ENCODE results near the gene ARHGEF4. TPM values are rescaled to one million over a fixed set of nuclear protein-coding genes. Genes with fewer than 3 reads are reported as not detected.

Gene ARHGEF4
- total and polyA plus RNA-seq, 10 of the 15 experiments (the other 5 are each of a cell fraction or from before 2014, with no cell fraction given): 0.02 to 0.24 (median 0.16) TPM; not detected in 6

DNA sequence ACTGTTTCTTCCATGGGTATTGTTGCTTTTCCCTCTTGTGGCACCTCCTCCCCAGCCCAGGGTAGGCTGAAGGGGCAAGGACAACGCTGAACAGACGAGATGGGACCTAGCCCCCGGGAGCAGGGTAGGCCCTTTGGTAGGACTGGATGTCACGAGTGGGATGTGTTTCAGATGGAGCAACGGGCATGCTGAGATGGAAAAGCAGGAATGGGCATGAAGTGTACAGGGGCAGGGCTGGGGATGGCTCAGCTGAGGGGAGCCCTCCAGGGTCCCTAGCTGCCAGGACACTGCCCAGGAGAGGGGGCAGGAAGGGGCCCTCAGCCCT lies 33.4 kb downstream of the ARHGEF4 start (continued):
- TF ChIP-seq, protein P1, sequence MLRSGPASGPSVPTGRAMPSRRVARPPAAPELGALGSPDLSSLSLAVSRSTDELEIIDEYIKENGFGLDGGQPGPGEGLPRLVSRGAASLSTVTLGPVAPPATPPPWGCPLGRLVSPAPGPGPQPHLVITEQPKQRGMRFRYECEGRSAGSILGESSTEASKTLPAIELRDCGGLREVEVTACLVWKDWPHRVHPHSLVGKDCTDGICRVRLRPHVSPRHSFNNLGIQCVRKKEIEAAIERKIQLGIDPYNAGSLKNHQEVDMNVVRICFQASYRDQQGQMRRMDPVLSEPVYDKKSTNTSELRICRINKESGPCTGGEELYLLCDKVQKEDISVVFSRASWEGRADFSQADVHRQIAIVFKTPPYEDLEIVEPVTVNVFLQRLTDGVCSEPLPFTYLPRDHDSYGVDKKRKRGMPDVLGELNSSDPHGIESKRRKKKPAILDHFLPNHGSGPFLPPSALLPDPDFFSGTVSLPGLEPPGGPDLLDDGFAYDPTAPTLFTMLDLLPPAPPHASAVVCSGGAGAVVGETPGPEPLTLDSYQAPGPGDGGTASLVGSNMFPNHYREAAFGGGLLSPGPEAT (IDR thresholded peaks at IDR 0.05; ENCODE audit: low read depth): no peak
- no peak for TF ChIP-seq MYC (IDR thresholded peaks at IDR 0.05; ENCODE audit: insufficient read depth, insufficient read length, insufficient replicate concordance, low read length, severe bottlenecking)
- TF ChIP-seq CHD2 (IDR thresholded peaks at IDR 0.05; ENCODE audit: borderline replicate concordance, low read depth, low read length): no peak

DNA sequence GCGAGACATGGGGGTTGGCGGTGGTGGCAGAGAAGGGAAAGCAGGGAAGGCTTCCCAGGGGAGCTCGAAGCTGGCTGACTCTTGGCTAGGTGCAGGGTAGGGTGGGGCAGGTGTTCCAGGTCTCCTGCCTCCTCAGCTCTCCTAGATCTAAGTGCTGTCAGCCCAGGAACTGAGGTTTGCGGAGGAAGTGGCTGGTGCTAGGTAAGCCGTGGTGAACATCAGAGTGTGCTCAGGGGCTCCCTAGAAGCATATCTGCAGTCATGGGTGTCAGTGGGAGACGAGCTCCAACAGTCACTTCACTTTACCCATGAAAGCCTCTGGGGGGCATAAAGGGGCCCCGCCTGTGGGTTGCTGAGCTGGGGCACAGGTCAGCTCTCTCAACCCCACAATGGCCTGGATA lies 34.1 kb downstream of the ARHGEF4 start:
- CTCF ChIA-PET: interaction anchor here (11.5 kb wide), 1 partner anchor 71 kb away, joined by 265 read pairs; no protein-coding TSS in a partner anchor
- RAD21 ChIA-PET (ENCODE audit: unreplicated experiment): interaction anchor here (0.6 to 5.7 kb wide), 4 partner anchors 55 to 126 kb away, joined by 3 to 60 read pairs (median 10); no protein-coding TSS in a partner anchor
- Histone ChIP-seq H3K27me3 (replicated peaks in 1 of 2; ENCODE audit: control insufficient read depth in 2 of 2, insufficient read depth in 2 of 2, low read length in 1 of 2) (peaks cover 0 to 1% of the 10 kb centered on the region in 2 experiments; a peak in 2 of 4 replicates), H4K20me1 (ENCODE audit: control insufficient read depth, insufficient read depth) (no peaks in the 10 kb centered on the region), H3K27ac (ENCODE audit: control insufficient read depth, insufficient read depth) (no peak overlapping the region), H3K9ac (ENCODE audit: control insufficient read depth, insufficient read depth, low read length) (no peak overlapping the region), H3K36me3 (ENCODE audit: control insufficient read depth in 2 of 2, insufficient read depth in 2 of 2, low read length in 1 of 2) (no peaks in the 10 kb centered on the region), H3K9me3 (replicated peaks; ENCODE audit: control insufficient read depth, insufficient read depth, low read length) (no peaks in the 10 kb centered on the region), H2AFZ (ENCODE audit: control insufficient read depth, low read depth, low read length) (no peak overlapping the region), H3K4me1 (ENCODE audit: control insufficient read depth, insufficient read depth, low read length) (no peaks in the 10 kb centered on the region), H3K4me3 (no peak overlapping the region), H3K4me2 (ENCODE audit: control insufficient read depth, insufficient read depth) (no peak overlapping the region), H3K79me2 (ENCODE audit: control insufficient read depth, insufficient read depth, low read length) (no peaks in the 10 kb centered on the region)
- 22% methylated on average over 7 of the region's 7 CpGs for WGBS (ENCODE audit: insufficient coverage, insufficient replicate concordance, low lambda C conversion rate, missing lambda C conversion rate)
- SMC1A ChIA-PET (ENCODE audit: uncharacterized antibody, unreplicated experiment): interaction anchor here (1.0 to 3.4 kb wide), 2 partner anchors 50 to 71 kb away, joined by 4 to 22 read pairs; no protein-coding TSS in a partner anchor
- TF ChIP-seq EZH2 (IDR thresholded peaks at IDR 0.05; ENCODE audit: borderline replicate concordance, control insufficient read depth, low read depth, low read length) (no peak), RELA (IDR thresholded peaks at IDR 0.05; ENCODE audit: borderline replicate concordance, partially characterized antibody) (no peak), BHLHE40 (IDR thresholded peaks at IDR 0.05; ENCODE audit: borderline replicate concordance in 1 of 2, low read depth in 2 of 2, low read length in 1 of 2) (no peak), CHD4 (IDR thresholded peaks at IDR 0.05) (no peak), ZSCAN29 (IDR thresholded peaks at IDR 0.05) (no peak), RBBP5 (conservative IDR thresholded peaks at IDR 0.05) (no peak), TCF12 (IDR thresholded peaks at IDR 0.05; ENCODE audit: low read depth, low read length) (no peak), JUNB (IDR thresholded peaks at IDR 0.05) (no peak), CEBPB (IDR thresholded peaks at IDR 0.05; ENCODE audit: borderline replicate concordance in 1 of 2, low read depth in 2 of 2, low read length in 2 of 2) (no peak), CREM (IDR thresholded peaks at IDR 0.05; ENCODE audit: low read depth) (no peak), MXI1 (IDR thresholded peaks at IDR 0.05; ENCODE audit: low read depth, low read length) (no peak), HDAC2 (IDR thresholded peaks at IDR 0.05) (no peak), CHD2 (IDR thresholded peaks at IDR 0.05; ENCODE audit: borderline replicate concordance, low read depth, low read length) (no peak), CBX3 (IDR thresholded peaks at IDR 0.05; ENCODE audit: borderline replicate concordance, low read depth) (no peak), SMARCA5 (IDR thresholded peaks at IDR 0.05) (no peak), CBFB (IDR thresholded peaks at IDR 0.05; ENCODE audit: low read depth) (no peak)
- TF ChIP-seq, protein P2, sequence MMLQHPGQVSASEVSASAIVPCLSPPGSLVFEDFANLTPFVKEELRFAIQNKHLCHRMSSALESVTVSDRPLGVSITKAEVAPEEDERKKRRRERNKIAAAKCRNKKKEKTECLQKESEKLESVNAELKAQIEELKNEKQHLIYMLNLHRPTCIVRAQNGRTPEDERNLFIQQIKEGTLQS (IDR thresholded peaks at IDR 0.05; ENCODE audit: borderline replicate concordance, extremely low read depth, low read depth, low read length): no peak
- TF ChIP-seq, protein P3, sequence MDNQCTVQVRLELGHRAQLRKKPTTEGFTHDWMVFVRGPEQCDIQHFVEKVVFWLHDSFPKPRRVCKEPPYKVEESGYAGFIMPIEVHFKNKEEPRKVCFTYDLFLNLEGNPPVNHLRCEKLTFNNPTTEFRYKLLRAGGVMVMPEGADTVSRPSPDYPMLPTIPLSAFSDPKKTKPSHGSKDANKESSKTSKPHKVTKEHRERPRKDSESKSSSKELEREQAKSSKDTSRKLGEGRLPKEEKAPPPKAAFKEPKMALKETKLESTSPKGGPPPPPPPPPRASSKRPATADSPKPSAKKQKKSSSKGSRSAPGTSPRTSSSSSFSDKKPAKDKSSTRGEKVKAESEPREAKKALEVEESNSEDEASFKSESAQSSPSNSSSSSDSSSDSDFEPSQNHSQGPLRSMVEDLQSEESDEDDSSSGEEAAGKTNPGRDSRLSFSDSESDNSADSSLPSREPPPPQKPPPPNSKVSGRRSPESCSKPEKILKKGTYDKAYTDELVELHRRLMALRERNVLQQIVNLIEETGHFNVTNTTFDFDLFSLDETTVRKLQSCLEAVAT (IDR thresholded peaks at IDR 0.05): no peak
- no peak for ATAC-seq
- in situ Hi-C loops (cut with MboI): loop anchor here (5.0 kb wide), 1 partner anchor 68 kb away; no protein-coding TSS in a partner anchor
- DNase-seq (ENCODE audit: low read depth, low spot score): no peak
- FAIRE-seq: no peak
- intact Hi-C loops (cut with micrococcal nuclease; ENCODE audit: unreplicated experiment): no loop called here
- BruUV-seq (replicated peaks): no TSS peak
- POLR2A ChIA-PET: interaction anchor here (0.8 kb wide), 1 partner anchor 74 kb away, joined by 9 read pairs; no protein-coding TSS in a partner anchor
